OCI-LY7 (cell line): ENCODE results near the gene MED14.

Experiments used
- EZH2phosphoT487 ChIP-seq: fragments of 200-600 bp; sonication (generic); IDR thresholded peaks from 2 replicates; pipeline ENCODE4 v1.6.1; 2018; ENCODE audit warnings: low read depth, borderline replicate concordance, mild to moderate bottlenecking, mixed run types, antibody characterized with exemption, low read length, moderate library complexity, mixed read lengths
- TF ChIP-seq, protein P1 (sequence below): fragments of 200-600 bp; sonication (generic); conservative IDR thresholded peaks from 2 replicates; pipeline ENCODE4 v1.5.1; 2014; ENCODE audit warnings: mild to moderate bottlenecking, antibody characterized with exemption, low read length, moderate library complexity, mixed read lengths

GRCh38 chrX:40719218-40719617 lies 16.1 kb downstream of the MED14 start:
- TF ChIP-seq, protein P1, sequence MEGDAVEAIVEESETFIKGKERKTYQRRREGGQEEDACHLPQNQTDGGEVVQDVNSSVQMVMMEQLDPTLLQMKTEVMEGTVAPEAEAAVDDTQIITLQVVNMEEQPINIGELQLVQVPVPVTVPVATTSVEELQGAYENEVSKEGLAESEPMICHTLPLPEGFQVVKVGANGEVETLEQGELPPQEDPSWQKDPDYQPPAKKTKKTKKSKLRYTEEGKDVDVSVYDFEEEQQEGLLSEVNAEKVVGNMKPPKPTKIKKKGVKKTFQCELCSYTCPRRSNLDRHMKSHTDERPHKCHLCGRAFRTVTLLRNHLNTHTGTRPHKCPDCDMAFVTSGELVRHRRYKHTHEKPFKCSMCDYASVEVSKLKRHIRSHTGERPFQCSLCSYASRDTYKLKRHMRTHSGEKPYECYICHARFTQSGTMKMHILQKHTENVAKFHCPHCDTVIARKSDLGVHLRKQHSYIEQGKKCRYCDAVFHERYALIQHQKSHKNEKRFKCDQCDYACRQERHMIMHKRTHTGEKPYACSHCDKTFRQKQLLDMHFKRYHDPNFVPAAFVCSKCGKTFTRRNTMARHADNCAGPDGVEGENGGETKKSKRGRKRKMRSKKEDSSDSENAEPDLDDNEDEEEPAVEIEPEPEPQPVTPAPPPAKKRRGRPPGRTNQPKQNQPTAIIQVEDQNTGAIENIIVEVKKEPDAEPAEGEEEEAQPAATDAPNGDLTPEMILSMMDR = no peak
- no peak for TF ChIP-seq EZH2phosphoT487
